GM19324 (cell line): ENCODE data around the gene ARHGAP8.
"Not testable (repeated sequence)": the region's sequence is repeated elsewhere in the genome, so short reads cannot be mapped to it uniquely, and the experiment has no call there.

Experiments
- ATAC-seq: cut with Tn5 transposase; IDR thresholded peaks from one replicate; pipeline ENCODE4 v1.9.1; 2021; ENCODE audit warnings: mild to moderate bottlenecking, moderate library complexity; ENCODE audit not compliant: unreplicated experiment, low FRiP score

ARHGAP8 gene

GRCh38 chr22:44799077-44799945 lies 46.9 kb downstream of the ARHGAP8 start:
- ATAC-seq = no peak

DNA sequence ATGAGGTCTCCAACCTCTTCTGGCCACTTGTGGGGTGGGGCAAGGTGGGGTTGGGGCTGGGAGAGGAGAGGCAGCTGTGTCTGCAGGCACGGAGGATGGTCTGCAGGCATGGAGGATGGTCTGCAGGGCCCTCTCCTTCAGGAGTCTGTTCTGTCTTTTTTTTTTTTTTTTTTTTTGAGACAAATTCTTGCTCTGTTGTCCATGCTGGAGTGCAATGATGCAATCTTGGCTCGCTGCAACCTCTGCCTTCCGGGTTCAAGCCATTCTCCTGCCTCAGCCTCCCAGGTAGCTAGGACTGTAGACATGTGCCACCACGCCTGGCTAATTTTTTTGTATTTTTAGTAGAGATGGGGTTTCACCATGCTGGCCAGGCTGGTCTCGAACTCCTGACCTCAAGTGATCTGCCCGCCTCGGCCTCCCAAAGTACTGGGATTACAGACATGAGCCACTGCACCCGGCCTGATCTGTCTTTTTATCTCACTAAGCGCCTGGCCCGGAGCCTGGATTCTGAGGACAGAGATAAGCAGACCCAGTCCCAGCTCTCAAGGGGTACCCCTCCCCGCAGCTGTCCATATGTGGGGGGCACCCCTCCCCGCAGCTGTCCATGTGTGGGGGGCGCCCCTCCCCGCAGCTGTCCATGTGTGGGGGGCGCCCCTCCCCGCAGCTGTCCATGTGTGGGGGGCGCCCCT lies 47.7 kb downstream of the ARHGAP8 start:
- not testable (repeated sequence) for ATAC-seq

GRCh38 chr22:44801476-44801875 lies 49.1 kb downstream of the ARHGAP8 start:
- ATAC-seq = no peak

DNA sequence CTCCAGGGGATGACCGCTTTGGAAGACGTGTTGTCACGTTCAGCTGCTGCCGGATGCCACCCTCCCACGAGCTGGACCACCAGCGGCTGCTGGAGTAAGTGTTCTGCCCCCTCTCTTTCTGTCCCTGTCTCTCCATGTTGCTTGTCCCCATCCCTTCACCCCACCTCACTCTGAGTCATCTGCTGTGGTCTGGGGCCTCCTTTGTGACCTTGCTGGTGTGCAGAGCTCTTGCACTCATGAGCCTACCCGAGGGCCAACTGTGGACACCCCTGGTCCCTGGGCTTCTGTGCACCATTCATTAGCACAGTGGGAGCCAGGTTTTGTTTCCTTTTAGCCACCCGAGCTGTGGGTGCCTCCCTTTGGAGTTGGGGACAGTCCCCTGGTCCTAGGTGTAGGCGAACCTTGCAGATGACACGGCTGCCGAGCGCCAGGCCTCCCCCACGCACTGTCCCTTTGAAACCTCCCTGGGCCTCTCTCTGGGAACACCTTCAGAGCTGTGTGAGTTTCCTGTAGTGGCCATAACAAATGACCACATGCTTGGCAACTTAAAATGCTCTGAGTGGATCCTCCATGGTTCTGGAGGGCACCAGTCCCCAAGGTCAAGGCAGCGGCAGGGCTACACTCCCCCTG lies 49.8 kb downstream of the ARHGAP8 start:
- no peak for ATAC-seq

GRCh38 chr22:44802956-44803355 lies 50.6 kb downstream of the ARHGAP8 start:
- no peak for ATAC-seq

- no peak for ATAC-seq
Measured at GRCh38 chr22:44804327-44804726, 52.0 kb downstream of the ARHGAP8 start.

DNA sequence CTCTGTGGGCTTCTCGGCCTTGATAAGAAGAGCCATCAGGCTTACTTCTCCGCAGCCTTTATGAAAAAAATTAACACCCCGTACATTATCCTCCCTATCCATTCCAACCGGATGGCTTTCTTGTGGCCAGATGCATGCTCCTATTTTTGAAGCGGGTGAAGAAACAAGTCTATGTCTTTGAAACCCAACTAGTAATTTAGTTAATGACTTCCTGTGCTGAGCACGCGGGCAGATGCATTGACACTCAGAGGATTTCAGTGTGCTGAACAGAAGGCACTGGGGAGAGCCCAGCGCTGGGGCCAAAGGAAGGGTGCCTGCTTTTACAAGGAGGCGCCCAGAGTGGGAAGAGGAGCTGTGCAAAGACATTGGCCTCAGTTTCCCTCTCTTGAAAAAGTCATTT lies 53.3 kb downstream of the ARHGAP8 start:
- ATAC-seq = no peak

- ATAC-seq = no peak
Measured at GRCh38 chr22:44807232-44807631, 54.9 kb downstream of the ARHGAP8 start.

DNA sequence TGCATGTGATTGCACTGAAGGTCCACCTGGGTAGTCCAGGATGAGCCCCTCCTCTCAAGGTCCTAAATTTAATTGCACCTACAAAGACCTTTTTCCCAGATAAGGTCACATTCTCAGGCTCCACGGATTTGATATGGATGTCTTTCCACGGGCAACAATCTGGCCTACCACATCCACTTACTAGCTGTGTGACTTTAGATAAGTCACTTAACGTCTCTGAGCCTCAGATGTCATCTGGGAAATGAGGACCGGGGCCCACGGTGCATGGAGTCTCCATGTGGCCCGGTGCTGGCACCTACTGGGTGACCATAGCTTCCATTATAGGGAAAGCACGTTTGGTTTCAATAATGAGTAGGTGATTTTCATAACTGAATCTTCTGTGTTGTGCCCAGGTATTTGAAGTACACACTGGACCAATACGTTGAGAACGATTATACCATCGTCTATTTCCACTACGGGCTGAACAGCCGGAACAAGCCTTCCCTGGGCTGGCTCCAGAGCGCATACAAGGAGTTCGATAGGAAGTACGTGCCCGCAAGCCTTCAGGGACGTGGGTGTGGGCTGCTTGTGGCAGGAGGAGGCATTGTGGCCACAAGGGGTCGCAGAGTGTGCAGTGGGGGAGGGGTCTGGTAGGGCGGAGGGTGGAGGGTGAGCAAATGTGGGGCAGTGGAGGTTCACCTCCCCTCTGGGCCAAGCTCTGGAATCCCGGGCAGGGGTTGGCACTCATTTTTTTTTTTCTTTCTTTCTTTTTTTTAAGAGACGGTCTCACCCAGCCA lies 55.7 kb downstream of the ARHGAP8 start:
- no peak for ATAC-seq

- no peak for ATAC-seq
Measured at GRCh38 chr22:44809456-44809855, 57.1 kb downstream of the ARHGAP8 start.

GRCh38 chr22:44811141-44811540 lies 58.8 kb downstream of the ARHGAP8 start:
- no peak for ATAC-seq

DNA sequence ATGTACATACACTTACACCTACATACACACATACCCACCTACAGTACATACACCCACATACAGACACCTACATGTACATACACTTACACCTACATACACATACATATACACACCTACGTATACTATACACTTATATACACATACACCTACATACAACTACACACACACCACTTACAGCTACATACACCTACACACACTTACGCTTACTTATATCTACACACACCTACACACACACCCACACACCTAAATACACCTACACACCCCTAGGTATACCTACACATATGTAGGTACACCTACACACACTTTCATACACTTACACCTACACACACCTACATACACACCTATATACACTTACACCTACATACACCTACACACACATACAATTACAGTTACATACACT lies 61.0 kb downstream of the ARHGAP8 start:
- no peak for ATAC-seq

GRCh38 chr22:44814266-44815098 lies 62.1 kb downstream of the ARHGAP8 start:
- ATAC-seq = no peak

GRCh38 chr22:44815099-44816070 lies 63.0 kb downstream of the ARHGAP8 start:
- ATAC-seq = no peak

DNA sequence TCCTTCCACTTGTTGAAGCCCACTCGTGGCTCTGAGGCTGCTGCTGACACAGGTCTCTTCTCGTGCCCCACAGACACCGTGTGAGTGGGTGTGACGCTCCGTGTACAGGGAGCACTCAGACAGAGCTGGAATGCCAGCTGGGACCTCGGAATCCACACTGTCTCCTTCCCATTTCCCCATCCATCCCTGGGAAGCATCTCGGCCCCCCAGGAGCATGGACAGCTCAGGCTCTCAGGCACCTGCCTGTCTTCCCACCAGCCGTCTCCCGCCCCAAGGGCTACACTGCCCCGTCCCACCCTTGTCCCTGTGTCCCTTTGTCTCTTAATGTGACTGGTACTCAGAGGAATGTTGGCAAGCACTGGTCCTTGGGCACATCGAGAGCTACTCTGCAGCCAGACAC lies 63.8 kb downstream of the ARHGAP8 start:
- no peak for ATAC-seq

- no peak for ATAC-seq
Measured at GRCh38 chr22:44818727-44819126, 66.4 kb downstream of the ARHGAP8 start.

DNA sequence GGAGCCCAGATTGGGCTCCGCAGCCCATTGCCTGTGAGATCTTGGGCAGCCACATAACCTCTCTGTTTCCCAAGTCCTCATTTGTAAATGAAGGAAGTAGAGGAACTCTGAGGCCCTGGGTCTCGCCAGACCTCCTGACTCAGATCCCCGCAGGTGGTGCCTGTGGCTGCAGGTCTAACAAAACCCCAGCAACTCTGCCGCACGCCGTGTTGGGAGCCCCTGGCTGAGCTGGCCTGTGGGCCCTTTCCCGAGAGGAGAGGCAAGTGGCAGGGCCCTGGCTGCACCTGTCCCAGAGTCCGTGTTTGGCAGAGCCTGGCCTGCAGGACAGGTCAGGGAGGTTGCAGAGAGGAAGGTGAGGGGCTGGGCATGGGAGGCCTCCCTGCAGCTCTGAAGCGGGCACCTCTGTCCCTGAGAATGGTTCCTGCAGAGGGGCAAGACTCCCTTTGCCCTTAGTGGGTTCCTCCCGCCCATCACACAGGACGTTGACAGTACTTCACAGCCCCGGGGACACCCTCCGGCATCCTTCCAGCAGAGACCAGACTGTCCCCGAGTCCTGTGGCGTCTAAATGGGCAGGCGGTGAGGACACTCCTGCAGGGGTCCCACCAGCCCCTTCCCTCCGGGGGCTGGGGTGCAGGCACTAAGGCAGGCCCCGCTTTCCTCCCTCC lies 67.7 kb downstream of the ARHGAP8 start:
- no peak for ATAC-seq
